Chondrocyte (in vitro differentiated cells): Measurements from ENCODE around the gene STEEP1. TPM values are rescaled to one million over a fixed set of nuclear protein-coding genes. Genes with fewer than 3 reads are reported as not detected.

Experiments
- DNase-seq: peaks from one replicate; pipeline ENCODE4 v3.0.0; 2021; ENCODE audit warnings: mixed read lengths, low spot score
- H3K27ac Mint-ChIP-seq: one replicate; pipeline ENCODE4 v1.8.0; 2021; ENCODE audit warnings: mild to moderate bottlenecking, moderate library complexity, mixed read lengths; ENCODE audit not compliant: unreplicated experiment
- H3K27me3 Mint-ChIP-seq: 2 replicates; pipeline ENCODE4 v1.8.0; 2021; ENCODE audit warnings: low read depth, mixed read lengths
- H3K36me3 Mint-ChIP-seq: 2 replicates; pipeline ENCODE4 v1.8.0; 2021; ENCODE audit warnings: low read depth, mixed read lengths
- H3K4me1 Mint-ChIP-seq: 2 replicates; pipeline ENCODE4 v1.8.0; 2021; ENCODE audit warnings: low read depth, mild to moderate bottlenecking, mixed read lengths
- H3K4me3 Mint-ChIP-seq: one replicate; pipeline ENCODE4 v1.8.0; 2021; ENCODE audit warnings: mild to moderate bottlenecking, moderate library complexity, mixed read lengths; ENCODE audit not compliant: unreplicated experiment
- H3K9me3 Mint-ChIP-seq: 2 replicates; pipeline ENCODE4 v1.8.0; 2021; ENCODE audit warnings: low read depth, mixed read lengths
- total RNA-seq: library from RNA; stranded (reverse); gene quantifications from 3 replicates; pipeline ENCODE4 v1.2.1, GENCODE V29; 2021
- TF ChIP-seq, protein P1 (sequence below): fragments of 200-600 bp; sonication (generic); IDR thresholded peaks from 2 replicates; pipeline ENCODE4 v1.5.0; 2021; ENCODE audit warnings: antibody characterized with exemption, mild to moderate bottlenecking, moderate library complexity

Gene STEEP1
- total RNA-seq, 1 donor from 2014 or later = 19.2 TPM

DNA sequence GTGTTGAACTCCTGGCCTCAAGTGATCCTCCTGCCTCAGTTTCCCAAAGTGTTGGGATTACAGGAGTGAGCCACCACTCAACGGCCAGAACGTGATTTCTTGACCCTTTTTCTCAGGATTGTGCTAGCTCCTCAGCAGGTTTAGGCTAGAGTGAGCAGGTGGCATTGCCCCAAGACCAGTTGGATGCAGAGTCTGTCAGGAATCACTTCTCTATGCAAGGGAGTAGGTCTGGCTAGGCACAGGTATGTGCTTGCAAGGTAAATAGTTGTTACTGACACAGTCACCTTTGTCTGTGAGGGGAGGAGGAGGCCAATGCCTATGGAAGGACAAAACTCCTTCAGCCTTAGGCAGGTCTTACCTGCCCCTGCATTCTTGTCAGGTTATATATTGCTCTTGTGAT, 72.7 kb downstream of the STEEP1 start:
- Mint-ChIP-seq H3K36me3 (no peaks in the 10 kb centered on the region), H3K4me3 (no peak overlapping the region), H3K27ac (no peak overlapping the region), H3K9me3 (peaks cover 8% of the 10 kb centered on the region), H3K27me3 (no peaks in the 10 kb centered on the region), H3K4me1 (no peaks in the 10 kb centered on the region)
- TF ChIP-seq, protein P1, sequence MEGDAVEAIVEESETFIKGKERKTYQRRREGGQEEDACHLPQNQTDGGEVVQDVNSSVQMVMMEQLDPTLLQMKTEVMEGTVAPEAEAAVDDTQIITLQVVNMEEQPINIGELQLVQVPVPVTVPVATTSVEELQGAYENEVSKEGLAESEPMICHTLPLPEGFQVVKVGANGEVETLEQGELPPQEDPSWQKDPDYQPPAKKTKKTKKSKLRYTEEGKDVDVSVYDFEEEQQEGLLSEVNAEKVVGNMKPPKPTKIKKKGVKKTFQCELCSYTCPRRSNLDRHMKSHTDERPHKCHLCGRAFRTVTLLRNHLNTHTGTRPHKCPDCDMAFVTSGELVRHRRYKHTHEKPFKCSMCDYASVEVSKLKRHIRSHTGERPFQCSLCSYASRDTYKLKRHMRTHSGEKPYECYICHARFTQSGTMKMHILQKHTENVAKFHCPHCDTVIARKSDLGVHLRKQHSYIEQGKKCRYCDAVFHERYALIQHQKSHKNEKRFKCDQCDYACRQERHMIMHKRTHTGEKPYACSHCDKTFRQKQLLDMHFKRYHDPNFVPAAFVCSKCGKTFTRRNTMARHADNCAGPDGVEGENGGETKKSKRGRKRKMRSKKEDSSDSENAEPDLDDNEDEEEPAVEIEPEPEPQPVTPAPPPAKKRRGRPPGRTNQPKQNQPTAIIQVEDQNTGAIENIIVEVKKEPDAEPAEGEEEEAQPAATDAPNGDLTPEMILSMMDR = no peak
- DNase-seq = no peak

DNA sequence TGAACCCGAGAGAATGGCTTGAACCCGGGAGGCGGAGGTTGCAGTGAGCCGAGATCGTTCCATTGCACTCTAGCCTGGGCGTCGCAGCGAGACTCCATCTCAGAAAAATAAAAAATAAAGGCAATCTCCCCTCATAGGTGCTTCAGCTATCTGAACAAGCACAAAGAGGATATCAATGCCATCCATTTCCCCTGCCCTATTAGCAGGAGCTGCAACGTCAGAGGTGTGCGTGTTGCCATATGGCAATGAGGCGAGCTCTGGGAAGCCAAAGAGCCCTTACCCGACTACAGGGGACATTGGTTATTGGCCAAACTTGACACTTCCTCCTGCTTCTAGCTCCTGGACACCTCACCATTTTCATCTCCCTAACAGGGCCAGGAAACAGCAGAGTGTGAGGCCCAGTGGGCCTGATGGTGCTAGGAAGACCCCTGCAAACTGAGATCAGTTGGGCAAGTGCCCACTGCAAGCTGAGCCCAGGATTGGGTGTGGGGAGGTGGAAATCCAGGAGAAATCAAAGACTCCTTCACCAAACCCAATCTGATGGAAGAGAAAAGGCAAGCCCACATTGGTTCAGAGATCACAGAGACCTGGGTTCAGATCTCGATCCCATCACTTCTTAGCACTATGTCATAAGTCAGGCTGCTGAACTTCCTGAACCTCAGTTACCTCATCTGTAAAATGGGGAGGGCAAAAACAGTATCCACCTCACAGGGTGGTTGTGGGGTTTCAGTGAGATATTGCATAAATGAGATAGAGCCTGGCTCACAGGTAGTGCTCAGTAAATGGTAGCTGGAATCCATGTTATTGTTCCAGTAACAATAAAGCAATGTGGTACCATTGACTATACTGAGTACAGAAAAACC, 75.8 kb downstream of the STEEP1 start:
- Mint-ChIP-seq H3K9me3 (peaks cover 11% of the 10 kb centered on the region), H3K27me3 (no peaks in the 10 kb centered on the region), H3K27ac (no peak overlapping the region), H3K36me3 (no peaks in the 10 kb centered on the region), H3K4me3 (no peak overlapping the region), H3K4me1 (no peaks in the 10 kb centered on the region)
- DNase-seq = no peak
- TF ChIP-seq, protein P1 = no peak

DNA sequence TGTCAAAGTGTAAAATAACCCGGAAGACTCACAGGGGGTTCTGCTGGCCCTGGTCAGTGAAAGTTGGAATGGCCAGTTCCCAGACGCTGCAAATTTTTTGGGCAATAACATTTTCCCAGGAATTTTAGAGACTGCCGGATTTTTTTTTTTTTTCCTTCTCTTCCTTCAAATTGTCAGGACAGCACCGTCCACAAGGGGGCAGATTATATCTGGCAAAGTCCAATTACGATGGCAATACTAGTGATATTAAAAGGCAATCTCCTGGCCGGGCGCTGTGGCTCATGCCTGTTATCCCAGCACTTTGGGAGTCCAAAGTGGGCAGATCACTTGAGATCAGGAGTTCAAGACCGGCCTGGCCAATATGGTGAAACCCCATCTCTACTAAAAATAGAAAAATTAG, 76.5 kb downstream of the STEEP1 start:
- Mint-ChIP-seq H3K4me3 (no peak overlapping the region), H3K36me3 (no peaks in the 10 kb centered on the region), H3K4me1 (no peaks in the 10 kb centered on the region), H3K9me3 (peaks cover 14% of the 10 kb centered on the region), H3K27me3 (no peaks in the 10 kb centered on the region), H3K27ac (no peak overlapping the region)
- TF ChIP-seq, protein P1 = peak; percentile 80
- no peak for DNase-seq

Other genes starting within 250 kb of the STEEP1 start
- 13.2 to 17.2 TPM (median 16.1 TPM) in 3 replicates for gene SLC25A43, start 166.1 kb downstream of the STEEP1 start, total RNA-seq
- gene SLC25A5, start 97.0 kb downstream of the STEEP1 start, total RNA-seq = 148 to 195 TPM (median 153 TPM) in 3 replicates
- gene UBE2A, start 9.2 kb upstream of the STEEP1 start, total RNA-seq = 69.5 to 72.5 TPM (median 71.6 TPM) in 3 replicates
- gene NKRF, start 41.0 kb upstream of the STEEP1 start, total RNA-seq = 7.8 to 8.3 TPM (median 8.0 TPM) in 3 replicates
- 29.0 to 32.5 TPM (median 29.1 TPM) in 3 replicates for gene SEPTIN6, start 127.8 kb upstream of the STEEP1 start, total RNA-seq
- gene SOWAHD, start 193.2 kb upstream of the STEEP1 start, total RNA-seq = 0.23 to 0.40 TPM in 2 of 3 replicates, not detected in the other
- gene RPL39, start 226.2 kb upstream of the STEEP1 start, total RNA-seq = 1,187 to 1,330 TPM (median 1,209 TPM) in 3 replicates